Gastrocnemius medialis (tissue), 4 donors: ENCODE results near the gene FKBP1A.

Experiments
- POLR2A ChIP-seq, 2 donors: fragments of 450-650 bp; IDR thresholded peaks; one replicate each; pipeline ENCODE4 v1.6.1; 2017; ENCODE audit warnings: antibody characterized with exemption in 2 of 2, mild to moderate bottlenecking in 2 of 2, moderate library complexity in 2 of 2
- TF ChIP-seq, protein P1 (sequence below), 5 experiments: fragments of 450-650 bp in 3 of 5; fragments of 200-600 bp in 2 of 5; sonication (generic) in 2 of 5; IDR thresholded peaks in 4 of 5; conservative IDR thresholded peaks in 1 of 5; 1 replicate in 4 of 5; 2 replicates in 1 of 5; pipeline ENCODE4 v1.5.1; 2016 to 2019; ENCODE audit warnings: antibody characterized with exemption in 5 of 5, mild to moderate bottlenecking in 3 of 5, moderate library complexity in 3 of 5

DNA sequence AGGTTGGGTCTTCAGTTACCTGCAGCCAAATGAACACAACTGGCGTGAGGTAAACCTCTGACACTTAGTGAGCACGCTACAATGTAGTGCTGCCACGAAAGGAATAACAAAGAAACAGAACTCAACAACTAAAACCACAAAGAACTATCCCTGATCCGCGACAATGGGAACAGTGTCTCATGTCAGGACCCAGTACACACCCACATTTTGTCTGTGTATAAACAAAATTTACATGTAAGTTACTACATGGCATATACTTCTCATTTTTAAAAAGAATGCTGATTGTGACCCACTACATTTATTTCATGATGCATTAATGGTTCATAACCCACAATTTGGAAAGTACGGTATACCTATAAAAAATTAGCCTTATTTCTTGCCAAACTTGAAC lies 14.1 kb downstream of the FKBP1A start:
- TF ChIP-seq, protein P1, sequence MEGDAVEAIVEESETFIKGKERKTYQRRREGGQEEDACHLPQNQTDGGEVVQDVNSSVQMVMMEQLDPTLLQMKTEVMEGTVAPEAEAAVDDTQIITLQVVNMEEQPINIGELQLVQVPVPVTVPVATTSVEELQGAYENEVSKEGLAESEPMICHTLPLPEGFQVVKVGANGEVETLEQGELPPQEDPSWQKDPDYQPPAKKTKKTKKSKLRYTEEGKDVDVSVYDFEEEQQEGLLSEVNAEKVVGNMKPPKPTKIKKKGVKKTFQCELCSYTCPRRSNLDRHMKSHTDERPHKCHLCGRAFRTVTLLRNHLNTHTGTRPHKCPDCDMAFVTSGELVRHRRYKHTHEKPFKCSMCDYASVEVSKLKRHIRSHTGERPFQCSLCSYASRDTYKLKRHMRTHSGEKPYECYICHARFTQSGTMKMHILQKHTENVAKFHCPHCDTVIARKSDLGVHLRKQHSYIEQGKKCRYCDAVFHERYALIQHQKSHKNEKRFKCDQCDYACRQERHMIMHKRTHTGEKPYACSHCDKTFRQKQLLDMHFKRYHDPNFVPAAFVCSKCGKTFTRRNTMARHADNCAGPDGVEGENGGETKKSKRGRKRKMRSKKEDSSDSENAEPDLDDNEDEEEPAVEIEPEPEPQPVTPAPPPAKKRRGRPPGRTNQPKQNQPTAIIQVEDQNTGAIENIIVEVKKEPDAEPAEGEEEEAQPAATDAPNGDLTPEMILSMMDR (IDR thresholded peaks at IDR 0.05 in 4 of 5, conservative IDR thresholded peaks at IDR 0.05 in 1 of 5) = no peak
- TF ChIP-seq POLR2A (IDR thresholded peaks at IDR 0.05) = no peak
